Esophagus squamous epithelium (tissue), 5 donors: ENCODE data around the gene BICRAL. TPM values are rescaled to one million over a fixed set of nuclear protein-coding genes. Genes with fewer than 3 reads are reported as not detected.

Source experiments
- DNase-seq: peaks from one replicate; lab custom pipeline; 2025; lab: John Stamatoyannopoulos, UW
- H3K27ac ChIP-seq, 4 donors: fragments of 200-600 bp; sonication (generic); one replicate each; pipeline ENCODE4 v1.5.1; 2016 to 2019; ENCODE audit warnings: mild to moderate bottlenecking in 1 of 4
- H3K27me3 ChIP-seq, 4 donors: fragments of 200-600 bp; sonication (generic); 1 replicate in 3 of 4; 2 replicates in 1 of 4; pipeline versions ENCODE4 v1.5.1 to v1.6.0; 2017 to 2021; ENCODE audit warnings: antibody characterized with exemption in 1 of 4
- H3K36me3 ChIP-seq, 3 donors: fragments of 200-600 bp; sonication (generic); one replicate each; pipeline ENCODE4 v1.5.1; 2016 to 2019
- H3K4me1 ChIP-seq, 3 donors: fragments of 200-600 bp; sonication (generic); one replicate each; pipeline ENCODE4 v1.5.1; 2017 to 2019
- H3K4me3 ChIP-seq, 4 donors: fragments of 200-600 bp; sonication (generic); 1 replicate in 3 of 4; 2 replicates in 1 of 4; pipeline ENCODE4 v1.5.1; 2016 to 2019; ENCODE audit warnings: mild to moderate bottlenecking in 2 of 4, moderate library complexity in 1 of 4
- H3K9me3 ChIP-seq, 3 donors: fragments of 200-600 bp; sonication (generic); one replicate each; pipeline ENCODE4 v1.5.1; 2016 to 2019
- POLR2A ChIP-seq, 4 donors: fragments of 450-650 bp; IDR thresholded peaks; one replicate each; pipeline ENCODE4 v1.6.1; 2017; ENCODE audit warnings: antibody characterized with exemption in 4 of 4, mild to moderate bottlenecking in 4 of 4, moderate library complexity in 3 of 4
- WGBS, 2 donors: methylation state at CpG; one replicate each; pipeline ENCODE4 v1.1.5; 2018; 5-methylcytosine and 5-hydroxymethylcytosine counted together
- intact Hi-C: fragments of 100-400 bp; cut with DNase I; formaldehyde crosslinking; loops from one replicate; pipeline ENCODE4 v1.15.0; 2022
- total RNA-seq, 4 donors: library from RNA; depleted of rRNA; stranded (reverse); fragments of >200 nt; gene quantifications; one replicate each; pipeline ENCODE4 v1.1.0, GENCODE V29; 2016
- TF ChIP-seq, protein P1 (sequence below), 6 experiments: fragments of 450-650 bp in 4 of 6; fragments of 200-600 bp in 2 of 6; sonication (generic) in 2 of 6; IDR thresholded peaks; one replicate each; pipeline ENCODE4 v1.5.1; 2016 to 2019; ENCODE audit warnings: antibody characterized with exemption in 6 of 6, mild to moderate bottlenecking in 4 of 6, moderate library complexity in 4 of 6
- donor health status: DM: yes; HTN: yes; CAD: no.

The BICRAL gene
- total RNA-seq, 4 donors from 2014 or later = 5.8 to 13.9 (median 8.9) TPM

DNA sequence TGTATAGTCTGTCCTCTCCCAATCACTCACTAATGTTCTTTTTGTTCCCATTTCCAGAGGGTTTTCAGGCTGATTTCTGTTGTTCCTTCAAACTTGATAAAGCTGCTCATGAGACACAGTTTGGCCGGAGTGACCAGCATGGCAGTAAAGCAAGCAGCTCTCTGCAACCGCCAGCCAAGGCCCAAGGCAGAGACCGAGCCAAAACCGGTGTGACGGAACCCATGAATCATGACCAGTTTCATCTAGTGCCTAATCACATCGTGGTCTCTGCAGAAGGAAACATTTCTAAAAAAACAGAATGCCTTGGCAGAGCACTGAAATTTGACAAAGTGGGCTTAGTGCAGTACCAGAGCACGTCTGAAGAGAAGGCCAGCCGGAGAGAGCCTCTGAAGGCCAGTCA, 82.8 kb downstream of the BICRAL start:
- H3K4me1 ChIP-seq = no peaks in the 10 kb centered on the region
- no peak for DNase-seq
- H3K9me3 ChIP-seq = no peaks in the 10 kb centered on the region
- no peak overlapping the region for H3K4me3 ChIP-seq
- no peak for TF ChIP-seq POLR2A (IDR thresholded peaks at IDR 0.05)
- TF ChIP-seq, protein P1, sequence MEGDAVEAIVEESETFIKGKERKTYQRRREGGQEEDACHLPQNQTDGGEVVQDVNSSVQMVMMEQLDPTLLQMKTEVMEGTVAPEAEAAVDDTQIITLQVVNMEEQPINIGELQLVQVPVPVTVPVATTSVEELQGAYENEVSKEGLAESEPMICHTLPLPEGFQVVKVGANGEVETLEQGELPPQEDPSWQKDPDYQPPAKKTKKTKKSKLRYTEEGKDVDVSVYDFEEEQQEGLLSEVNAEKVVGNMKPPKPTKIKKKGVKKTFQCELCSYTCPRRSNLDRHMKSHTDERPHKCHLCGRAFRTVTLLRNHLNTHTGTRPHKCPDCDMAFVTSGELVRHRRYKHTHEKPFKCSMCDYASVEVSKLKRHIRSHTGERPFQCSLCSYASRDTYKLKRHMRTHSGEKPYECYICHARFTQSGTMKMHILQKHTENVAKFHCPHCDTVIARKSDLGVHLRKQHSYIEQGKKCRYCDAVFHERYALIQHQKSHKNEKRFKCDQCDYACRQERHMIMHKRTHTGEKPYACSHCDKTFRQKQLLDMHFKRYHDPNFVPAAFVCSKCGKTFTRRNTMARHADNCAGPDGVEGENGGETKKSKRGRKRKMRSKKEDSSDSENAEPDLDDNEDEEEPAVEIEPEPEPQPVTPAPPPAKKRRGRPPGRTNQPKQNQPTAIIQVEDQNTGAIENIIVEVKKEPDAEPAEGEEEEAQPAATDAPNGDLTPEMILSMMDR (IDR thresholded peaks at IDR 0.05) = no peak
- no peaks in the 10 kb centered on the region for H3K27me3 ChIP-seq
- WGBS, 2 donors = 55 to 84% methylated on average over 6 to 8 of the region's 8 CpGs
- peak overlapping the region in 1 of 4 donors; percentile 10 for H3K27ac ChIP-seq
- peaks cover 0 to 99% (median 32%) of the 10 kb centered on the region in 3 donors for H3K36me3 ChIP-seq
- intact Hi-C loops = no loop called here

DNA sequence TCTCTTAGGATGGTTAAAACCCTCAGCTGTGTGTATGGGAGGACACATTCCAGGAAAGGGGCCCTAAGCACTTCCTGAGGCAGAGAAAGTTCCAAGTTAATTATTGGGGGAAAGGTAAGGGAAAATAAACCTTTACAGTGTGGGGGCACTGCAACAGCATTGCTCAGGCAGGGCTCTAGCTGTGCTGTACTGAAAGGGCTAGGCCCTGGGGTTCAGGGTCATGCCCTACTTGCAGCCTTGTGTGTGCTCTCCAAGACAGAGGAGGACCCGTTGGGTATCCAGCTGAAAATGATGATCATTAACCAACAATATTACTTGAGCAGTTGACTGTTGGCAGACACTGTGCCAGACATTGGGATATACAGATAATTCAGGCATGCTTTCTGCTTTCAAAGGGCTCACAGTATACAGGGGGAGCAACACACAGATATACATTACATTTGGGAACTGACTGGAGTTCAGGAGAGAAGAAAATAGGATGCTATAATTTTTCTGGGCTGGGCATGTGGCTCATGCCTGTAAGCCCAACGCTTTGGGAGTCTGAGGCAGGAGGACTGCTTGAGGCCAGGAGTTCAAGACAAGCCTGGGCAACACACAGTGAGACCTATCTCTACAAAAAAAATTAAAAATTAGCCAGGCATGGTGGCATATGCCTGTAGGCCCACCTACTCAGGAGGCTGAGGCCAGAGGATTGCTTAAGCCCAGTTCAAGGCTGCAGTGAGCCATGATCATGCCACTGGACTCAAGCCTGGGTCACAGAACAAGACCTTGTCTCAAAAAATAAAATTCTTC, 88.5 kb downstream of the BICRAL start:
- Histone ChIP-seq H3K36me3 (peaks cover 0 to 49% (median 3%) of the 10 kb centered on the region in 3 donors), H3K27ac (no peak overlapping the region), H3K27me3 (no peaks in the 10 kb centered on the region), H3K9me3 (no peaks in the 10 kb centered on the region), H3K4me1 (no peaks in the 10 kb centered on the region), H3K4me3 (no peak overlapping the region)
- intact Hi-C loops = loop anchor here (10.0 kb wide), 1 partner anchor 146 kb away; the partner anchor contains the start of gene PRPH2
- 73 to 74% methylated on average over 2 of the region's 2 CpGs for WGBS, 2 donors
- DNase-seq = no peak
- TF ChIP-seq, protein P1 (IDR thresholded peaks at IDR 0.05) = no peak
- no peak for TF ChIP-seq POLR2A (IDR thresholded peaks at IDR 0.05)

DNA sequence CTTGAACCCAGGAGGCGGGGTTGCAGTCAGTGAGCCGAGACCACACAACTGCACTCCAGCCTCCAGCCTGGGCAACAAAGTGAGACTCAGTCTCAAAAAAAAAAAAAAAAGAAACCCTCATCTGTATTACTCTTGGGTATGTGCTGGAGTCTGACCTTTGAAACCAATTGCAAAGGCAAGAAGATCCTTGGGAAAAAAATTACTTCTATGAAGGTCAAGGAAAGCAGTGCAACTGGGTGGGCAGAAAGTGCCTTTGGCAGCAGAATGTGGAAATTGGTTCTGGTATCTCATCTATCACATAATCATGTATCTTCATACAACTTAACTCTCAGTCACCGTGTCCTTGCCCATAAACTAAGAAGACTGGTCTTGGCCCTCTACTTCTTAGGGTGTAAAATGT, 89.9 kb downstream of the BICRAL start:
- intact Hi-C loops = loop anchor here (10.0 kb wide), 1 partner anchor 147 kb away; the partner anchor contains the start of gene PRPH2
- no peak for TF ChIP-seq POLR2A (IDR thresholded peaks at IDR 0.05)
- TF ChIP-seq, protein P1 (IDR thresholded peaks at IDR 0.05) = no peak
- Histone ChIP-seq H3K36me3 (peaks cover 0 to 36% (median 3%) of the 10 kb centered on the region in 3 donors), H3K4me3 (no peak overlapping the region), H3K27ac (no peak overlapping the region), H3K27me3 (no peaks in the 10 kb centered on the region), H3K9me3 (no peaks in the 10 kb centered on the region), H3K4me1 (no peaks in the 10 kb centered on the region)
- DNase-seq = no peak
- WGBS, 2 donors = 69 to 97% methylated on average over 1 to 3 of the region's 3 CpGs

DNA sequence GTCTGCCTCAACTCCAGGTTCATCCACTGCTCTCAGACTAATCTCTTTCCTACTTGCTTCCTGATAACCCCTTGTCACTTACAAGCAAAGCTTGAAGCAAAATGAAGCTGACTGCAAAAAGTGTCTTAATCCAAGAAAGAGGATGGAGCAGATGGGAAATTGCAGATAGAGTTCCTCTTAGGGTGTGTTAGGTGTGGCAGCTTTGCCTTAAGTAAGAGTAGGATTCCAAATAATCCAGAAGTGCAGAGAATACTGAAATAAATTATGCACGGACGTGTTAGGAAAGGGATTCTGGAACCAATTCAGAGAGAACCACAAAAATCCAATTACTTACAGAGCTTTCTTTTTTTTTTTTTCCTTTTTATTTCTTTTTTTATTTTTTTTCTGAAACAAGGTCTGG, 91.5 kb downstream of the BICRAL start:
- DNase-seq = no peak
- Histone ChIP-seq H3K4me3 (no peak overlapping the region), H3K36me3 (peaks cover 0 to 20% (median 0%) of the 10 kb centered on the region in 3 donors), H3K9me3 (no peaks in the 10 kb centered on the region), H3K27ac (no peak overlapping the region), H3K4me1 (peaks cover 0 to 12% (median 0%) of the 10 kb centered on the region in 3 donors), H3K27me3 (no peaks in the 10 kb centered on the region)
- 34 to 35% methylated on average over 2 of the region's 2 CpGs for WGBS, 2 donors
- TF ChIP-seq, protein P1 (IDR thresholded peaks at IDR 0.05) = no peak
- TF ChIP-seq POLR2A (IDR thresholded peaks at IDR 0.05) = no peak
- intact Hi-C loops = loop anchor here (10.0 kb wide), 1 partner anchor 149 kb away; the partner anchor contains the start of gene PRPH2

DNA sequence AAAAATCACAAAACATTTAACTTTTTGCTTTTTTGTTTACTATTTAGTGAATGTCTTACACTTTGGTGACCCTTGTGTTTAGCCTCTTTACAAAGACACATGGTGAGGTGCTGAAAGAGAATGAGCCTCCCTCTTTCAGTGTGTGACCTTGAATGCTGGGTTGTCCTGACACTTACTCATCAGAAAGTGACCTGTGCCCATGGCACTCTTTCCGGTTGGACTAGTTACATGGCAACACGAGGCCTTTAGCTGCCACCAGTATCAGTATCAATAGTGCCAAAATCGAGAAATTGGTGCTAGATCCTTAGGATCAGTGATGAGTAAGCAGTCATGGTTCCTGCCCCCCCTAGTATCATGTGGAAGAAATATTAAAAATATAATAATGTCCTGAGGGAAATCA, 95.8 kb downstream of the BICRAL start:
- WGBS, 2 donors = 44 to 52% methylated on average over 3 of the region's 3 CpGs
- Histone ChIP-seq H3K9me3 (no peaks in the 10 kb centered on the region), H3K4me1 (peaks cover 5 to 43% (median 13%) of the 10 kb centered on the region in 3 donors), H3K27me3 (no peaks in the 10 kb centered on the region), H3K4me3 (no peak overlapping the region), H3K36me3 (peaks cover 0 to 21% (median 4%) of the 10 kb centered on the region in 3 donors), H3K27ac (peak overlapping the region; percentile 3 to 53 (median 38))
- no peak for DNase-seq
- intact Hi-C loops = loop anchor here (5.0 to 10.0 kb wide), 2 partner anchors 153 to 215 kb away; partner anchors contain the start of gene PRPH2
- TF ChIP-seq POLR2A (IDR thresholded peaks at IDR 0.05) = no peak
- TF ChIP-seq, protein P1 (IDR thresholded peaks at IDR 0.05) = no peak
